GM19238 (cell line): ENCODE data around the gene IRX1.

Experiments
- DNase-seq: peaks from one replicate; pipeline ENCODE4 v3.0.0; 2011; ENCODE audit warnings: low spot score; ENCODE audit not compliant: insufficient read length

The IRX1 gene

GRCh38 chr5:3600106-3601060 is 4.8 kb downstream of the IRX1 start:
- DNase-seq, result no peak

GRCh38 chr5:3601061-3601710 is 5.6 kb downstream of the IRX1 start:
- no peak for DNase-seq

DNA sequence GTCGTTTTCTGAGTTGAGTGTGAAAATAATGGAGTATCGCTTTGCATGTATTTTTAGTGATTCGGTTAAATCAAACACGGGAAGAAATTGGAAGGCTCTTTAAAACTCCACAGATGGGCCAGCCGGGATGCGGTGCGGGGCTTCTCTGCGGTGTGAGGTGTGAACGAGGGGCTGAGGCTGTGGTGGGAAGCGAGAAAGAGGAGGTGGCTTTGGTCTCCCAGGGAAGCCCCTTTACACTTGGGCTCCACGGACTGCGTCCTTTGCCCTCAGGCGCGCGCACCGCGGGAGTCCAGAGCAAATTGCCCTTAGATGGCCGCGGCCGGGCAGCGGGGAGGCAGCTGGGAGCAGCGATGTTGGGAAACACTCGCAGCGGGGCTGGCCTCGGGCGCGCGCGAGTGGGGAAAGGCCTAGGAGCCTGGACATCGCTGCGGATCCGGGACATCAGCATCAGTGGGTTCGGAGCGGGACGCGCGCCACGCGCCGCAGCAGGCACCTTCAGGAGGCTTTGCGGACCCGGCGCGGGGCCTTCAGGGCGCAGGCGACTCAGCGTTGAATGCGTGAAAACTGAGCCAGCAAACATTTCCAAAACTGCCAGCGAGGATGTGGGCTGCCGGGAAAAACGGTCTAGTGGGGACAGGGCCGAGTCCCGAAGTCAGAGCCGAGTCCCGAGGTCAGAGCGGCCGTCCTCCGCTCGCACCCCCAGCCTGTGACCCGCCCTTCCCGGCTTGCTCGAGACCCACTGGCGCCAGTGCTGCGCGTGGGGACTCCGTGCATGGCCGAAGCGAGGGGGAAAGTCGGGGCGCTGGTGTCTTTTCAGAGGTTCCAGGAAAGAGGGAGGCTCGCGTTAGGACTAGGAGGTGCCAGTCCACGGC is 6.5 kb downstream of the IRX1 start:
- DNase-seq, result no peak

DNA sequence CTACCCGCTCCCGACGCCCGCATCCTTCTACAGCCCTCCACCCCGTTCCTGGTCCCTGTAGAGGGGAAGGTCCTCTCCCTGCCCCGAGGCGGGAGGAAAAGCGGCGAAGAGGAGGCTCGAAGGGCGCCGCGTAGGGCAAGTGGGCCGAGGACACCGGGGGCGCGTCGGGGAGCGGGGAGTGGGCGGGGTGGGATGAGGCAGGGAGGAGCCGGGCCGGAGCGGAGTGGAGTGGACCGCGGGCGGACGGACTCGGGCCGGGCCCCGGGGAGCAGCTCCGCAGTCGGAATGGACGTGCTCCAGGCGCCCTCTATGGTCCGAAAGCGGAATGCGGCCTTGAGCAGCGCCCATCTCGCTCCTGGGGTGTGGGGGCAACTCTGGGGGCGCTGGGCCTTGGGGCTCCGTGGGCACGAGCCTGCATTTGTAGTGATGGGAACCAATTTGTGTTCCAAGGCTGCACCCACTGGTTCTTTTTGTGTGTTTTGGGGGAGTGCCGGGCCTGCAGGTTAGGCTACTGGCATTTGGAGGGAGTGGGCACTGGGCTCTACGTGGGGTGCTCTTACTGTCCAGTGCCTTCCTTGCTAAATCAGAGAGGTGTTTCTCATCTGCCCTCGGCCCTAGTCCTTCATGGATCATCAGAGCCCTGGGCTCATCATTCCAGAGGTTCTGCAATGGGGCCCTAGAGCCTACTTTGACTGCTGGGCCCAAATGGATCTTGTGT is 7.3 kb downstream of the IRX1 start:
- no peak for DNase-seq

- DNase-seq, result no peak
Observed at GRCh38 chr5:3604501-3604900, 8.9 kb downstream of the IRX1 start.

GRCh38 chr5:3605298-3606010 is 9.8 kb downstream of the IRX1 start:
- no peak for DNase-seq

- DNase-seq, result no peak
Observed at GRCh38 chr5:3606121-3606831, 10.6 kb downstream of the IRX1 start.

DNA sequence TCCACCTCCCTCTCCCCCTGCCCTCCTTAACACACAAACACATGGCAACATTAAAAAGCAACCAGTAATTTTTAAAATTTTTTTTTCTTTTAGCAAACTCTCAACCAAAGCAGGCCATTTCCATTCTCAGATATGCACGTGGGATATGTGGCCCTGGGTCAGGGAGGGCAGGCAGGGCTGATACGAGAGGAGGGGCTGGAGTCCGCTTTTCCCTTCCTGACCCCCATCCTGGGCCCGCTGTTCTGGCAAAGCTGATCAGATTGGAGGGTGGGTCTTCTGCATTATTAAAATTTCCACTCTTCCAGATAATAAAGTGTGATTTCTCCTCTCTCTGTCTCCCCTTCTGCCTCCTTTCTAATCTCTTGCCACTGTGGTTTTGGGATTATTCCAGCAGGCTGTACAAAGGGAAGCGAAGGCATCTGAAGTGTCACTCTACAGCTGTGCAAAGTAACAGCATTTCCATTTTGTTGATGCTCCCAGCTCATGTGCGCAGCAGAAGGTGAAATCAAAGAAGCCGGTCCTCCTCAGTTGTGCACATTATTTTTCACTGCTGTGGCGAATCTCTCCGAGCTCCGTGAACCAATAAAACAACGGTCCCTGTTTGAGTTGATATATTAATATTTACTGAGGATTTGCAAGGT is 12.0 kb downstream of the IRX1 start:
- no peak for DNase-seq

DNA sequence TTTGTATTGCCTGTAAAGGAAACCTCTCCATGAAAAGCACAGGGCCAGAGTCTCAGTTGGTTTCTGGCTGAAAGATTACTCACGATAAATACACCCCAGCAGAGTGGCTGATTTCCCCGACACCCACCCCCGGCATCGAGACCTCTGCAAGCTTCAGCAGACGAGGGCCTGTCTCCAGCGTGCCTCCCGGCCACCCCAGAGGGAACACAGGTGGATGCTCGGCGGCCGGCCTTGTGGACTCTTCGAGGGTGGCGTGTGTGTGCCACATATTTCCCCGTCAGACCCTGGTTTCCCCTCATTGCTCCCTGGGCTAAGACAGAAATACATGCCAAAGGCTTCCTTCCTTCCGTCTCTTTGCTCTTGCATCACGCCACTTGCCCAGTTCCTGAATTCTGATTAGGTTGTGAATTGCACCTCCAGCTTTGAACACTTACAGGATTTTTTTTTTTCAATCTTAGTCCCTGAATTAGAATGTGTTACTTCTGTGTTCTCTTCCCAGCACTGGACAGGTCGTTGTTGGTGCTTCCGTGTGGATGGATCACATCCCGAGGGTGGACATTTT is 13.6 kb downstream of the IRX1 start:
- DNase-seq, result no peak

GRCh38 chr5:3612591-3613042 is 17.0 kb downstream of the IRX1 start:
- no peak for DNase-seq

DNA sequence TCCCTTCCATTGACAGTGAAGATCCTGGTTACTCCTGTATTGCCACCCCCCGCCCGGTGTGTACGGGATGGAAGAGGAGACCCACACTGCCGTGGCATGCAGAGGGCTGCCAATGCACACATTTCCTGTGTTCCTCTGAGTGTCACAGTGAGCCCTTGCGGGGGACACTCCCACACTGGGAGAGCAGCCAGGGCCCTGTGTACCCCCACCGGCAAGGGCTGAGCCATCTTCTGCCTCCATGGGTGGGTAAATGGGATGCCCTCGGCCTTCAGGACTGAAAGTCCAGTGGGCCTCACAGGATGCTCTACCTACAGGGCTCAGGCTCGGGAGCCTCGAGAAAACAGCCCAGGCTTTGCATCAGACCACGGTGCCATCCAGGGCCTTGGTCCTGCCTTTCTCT is 18.1 kb downstream of the IRX1 start:
- no peak for DNase-seq

DNA sequence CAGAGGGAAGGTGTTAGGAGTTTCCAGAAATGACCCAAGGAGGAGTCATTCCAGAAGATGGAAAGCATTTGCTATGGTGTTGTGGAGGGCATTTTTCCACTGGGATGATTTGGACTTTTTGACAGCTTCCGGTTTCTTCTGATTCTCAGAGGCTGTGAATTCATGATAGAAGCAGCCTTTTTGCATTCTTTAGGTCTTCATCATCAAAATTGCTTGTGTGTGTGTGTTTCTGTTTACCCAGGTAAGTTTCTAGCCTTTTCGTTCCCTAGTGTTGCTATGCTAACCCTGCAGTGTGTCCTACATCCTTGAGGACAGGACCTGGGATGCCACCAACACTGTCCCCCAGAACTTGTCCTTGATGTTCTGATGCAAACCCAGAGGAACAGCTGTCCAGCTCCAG is 19.6 kb downstream of the IRX1 start:
- DNase-seq, result no peak

DNA sequence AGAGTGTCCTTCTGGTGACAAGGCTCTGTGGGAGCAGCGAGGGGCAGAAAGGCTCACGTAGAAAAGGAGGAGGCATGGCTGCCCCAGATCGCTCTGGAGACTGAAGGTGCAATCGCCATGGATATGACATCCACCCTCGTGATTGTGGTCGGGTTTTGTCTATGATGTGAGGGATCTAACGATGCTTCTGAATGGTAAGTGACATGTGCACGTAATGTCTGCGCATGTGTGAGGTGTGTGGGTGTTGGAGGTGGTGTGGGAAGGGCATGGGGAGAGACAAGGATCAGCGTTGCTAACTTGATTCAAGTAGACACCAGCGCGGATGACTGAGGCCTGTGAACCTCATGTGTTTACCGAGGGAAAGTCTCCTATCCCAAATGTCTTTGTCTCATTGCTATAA is 20.2 kb downstream of the IRX1 start:
- no peak for DNase-seq

DNA sequence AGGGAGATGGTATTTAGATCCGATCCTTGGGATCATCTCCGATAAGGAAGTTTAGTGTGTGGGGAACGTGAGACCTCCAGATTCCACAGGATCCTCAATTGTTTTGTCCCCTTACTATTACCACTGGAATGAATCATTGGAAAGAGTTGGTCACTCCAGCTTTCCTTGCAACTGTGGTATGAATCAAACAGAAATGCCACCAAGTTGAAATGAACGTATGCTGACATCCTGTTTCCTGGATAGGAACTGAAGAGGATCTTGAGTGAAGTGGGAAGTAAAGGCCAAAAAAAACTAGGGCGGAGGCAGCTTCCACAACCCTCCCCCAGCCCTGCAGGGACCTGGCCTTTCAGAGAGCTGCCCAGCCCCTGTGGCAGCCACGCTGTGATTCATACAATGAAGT is 23.9 kb downstream of the IRX1 start:
- DNase-seq, result no peak

GRCh38 chr5:3622961-3623360 is 27.3 kb downstream of the IRX1 start:
- DNase-seq, result no peak

DNA sequence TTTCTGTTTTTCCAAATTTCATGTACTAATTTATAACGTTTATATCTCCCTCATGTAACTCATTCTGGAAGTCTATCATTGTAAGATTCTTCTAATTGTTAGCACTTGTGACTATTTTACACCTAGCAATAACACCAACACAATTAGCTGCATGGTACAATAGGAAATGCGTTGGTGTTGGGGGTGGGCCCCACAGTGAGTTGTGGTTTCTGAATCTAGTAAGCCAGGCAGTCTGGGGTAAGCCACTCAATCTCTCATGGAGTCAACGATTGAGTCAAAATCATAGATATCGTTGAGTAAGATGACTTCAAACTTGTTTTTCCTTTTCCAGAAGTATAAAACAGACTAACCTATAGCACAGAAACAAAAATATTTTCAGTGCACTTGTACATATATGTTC is 30.0 kb downstream of the IRX1 start:
- no peak for DNase-seq

DNA sequence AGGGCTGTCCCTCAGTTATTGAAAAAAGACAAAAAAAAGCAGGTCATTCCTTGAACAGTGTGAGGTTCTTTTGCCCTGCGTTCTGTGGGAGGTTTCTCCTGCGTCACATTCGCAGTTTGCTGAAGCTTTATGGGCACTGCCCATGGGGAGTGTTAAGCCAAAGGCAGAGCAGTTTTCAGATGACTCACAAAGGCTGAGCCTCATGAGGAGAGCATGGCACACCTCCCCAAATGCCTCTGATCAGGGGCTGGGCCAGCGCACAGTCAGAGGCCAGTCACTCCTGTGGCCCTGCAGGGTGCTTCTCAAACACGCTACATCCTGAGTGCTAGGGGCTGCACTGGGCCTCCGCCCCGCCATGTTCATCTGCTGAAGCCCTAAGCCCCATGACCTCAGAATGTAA is 38.4 kb downstream of the IRX1 start:
- DNase-seq, result no peak

DNA sequence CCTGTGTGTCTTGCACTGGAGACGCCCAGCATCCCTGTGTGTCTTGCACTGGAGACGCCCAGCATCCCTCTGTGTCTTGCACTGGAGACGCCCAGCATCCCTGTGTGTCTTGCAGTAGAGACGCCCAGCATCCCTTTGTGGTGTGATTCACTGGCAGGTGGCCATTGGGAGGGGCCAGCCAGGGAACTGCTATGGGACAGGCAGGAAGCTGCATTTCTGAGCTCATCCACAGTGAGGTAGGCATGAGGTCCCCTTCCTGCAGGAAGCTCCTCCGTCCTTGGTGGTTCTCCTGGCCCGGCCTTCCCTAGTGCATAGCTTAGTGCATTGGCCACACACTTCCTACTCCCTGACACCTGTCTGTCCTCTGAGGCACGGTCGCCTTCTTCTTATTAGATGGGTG is 43.5 kb downstream of the IRX1 start:
- DNase-seq, result no peak

DNA sequence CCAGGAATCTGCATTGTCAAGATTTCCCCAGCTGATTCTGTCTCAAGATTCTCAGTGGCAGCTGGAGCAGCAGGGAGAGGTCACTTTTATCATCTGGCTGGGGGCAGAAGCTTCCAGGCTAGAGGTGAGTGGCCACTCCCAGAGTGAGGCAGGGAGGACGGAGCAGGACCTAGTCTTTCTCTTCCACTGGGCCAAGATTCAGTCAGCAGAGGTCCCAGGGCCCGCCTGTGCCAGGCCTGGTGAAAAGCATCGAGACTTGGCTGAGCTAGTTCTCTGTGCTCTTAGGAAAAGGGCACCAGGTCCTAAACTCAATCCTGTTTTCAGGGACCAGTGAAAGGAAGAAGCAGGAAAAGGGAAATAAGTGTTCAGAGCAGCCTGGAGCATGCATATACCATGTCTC is 46.6 kb downstream of the IRX1 start:
- DNase-seq, result no peak
